Neural cell (in vitro differentiated cells): ENCODE measurements around the gene FKBP4.

ENCODE experiments used
- EP300 ChIP-seq: fragments of 450-650 bp; conservative IDR thresholded peaks from 2 replicates; pipeline ENCODE4 v1.6.1; 2014; ENCODE audit warnings: antibody characterized with exemption, mild to moderate bottlenecking, moderate library complexity; ENCODE audit not compliant: poor library complexity, severe bottlenecking
- EZH2 ChIP-seq: fragments of 200-600, 300-800 bp; shearing (Covaris generic), sonication (generic); IDR thresholded peaks from 2 replicates; pipeline ENCODE4 v1.6.1; 2014; ENCODE audit warnings: antibody characterized with exemption, low read length, borderline replicate concordance, mild to moderate bottlenecking; ENCODE audit not compliant: insufficient read depth, poor library complexity, severe bottlenecking
- TF ChIP-seq, protein P1 (sequence below): fragments of 450-650 bp; IDR thresholded peaks from 2 replicates; pipeline ENCODE4 v1.5.1; 2014; ENCODE audit warnings: antibody characterized with exemption, mild to moderate bottlenecking, moderate library complexity; ENCODE audit not compliant: poor library complexity, severe bottlenecking

DNA sequence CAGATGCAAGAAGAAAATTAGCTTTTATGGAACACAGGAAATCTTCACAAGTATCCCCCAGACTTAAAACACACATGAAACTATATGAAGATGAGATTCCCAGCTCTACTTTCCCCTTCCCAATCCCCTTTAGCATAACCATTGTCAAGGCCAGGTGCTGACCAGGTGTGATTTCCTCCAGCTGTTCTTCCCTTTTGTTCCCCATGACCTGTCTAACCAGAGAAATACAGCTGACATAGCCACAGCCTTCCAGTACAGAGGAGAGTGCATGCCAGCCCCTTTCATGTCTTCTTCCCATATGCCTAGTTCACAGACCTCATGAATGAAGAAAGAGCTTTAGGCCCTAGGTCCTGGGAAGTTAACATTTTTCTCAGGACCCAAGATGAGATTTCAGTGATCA is 43.5 kb upstream of the FKBP4 start:
- TF ChIP-seq, protein P1, sequence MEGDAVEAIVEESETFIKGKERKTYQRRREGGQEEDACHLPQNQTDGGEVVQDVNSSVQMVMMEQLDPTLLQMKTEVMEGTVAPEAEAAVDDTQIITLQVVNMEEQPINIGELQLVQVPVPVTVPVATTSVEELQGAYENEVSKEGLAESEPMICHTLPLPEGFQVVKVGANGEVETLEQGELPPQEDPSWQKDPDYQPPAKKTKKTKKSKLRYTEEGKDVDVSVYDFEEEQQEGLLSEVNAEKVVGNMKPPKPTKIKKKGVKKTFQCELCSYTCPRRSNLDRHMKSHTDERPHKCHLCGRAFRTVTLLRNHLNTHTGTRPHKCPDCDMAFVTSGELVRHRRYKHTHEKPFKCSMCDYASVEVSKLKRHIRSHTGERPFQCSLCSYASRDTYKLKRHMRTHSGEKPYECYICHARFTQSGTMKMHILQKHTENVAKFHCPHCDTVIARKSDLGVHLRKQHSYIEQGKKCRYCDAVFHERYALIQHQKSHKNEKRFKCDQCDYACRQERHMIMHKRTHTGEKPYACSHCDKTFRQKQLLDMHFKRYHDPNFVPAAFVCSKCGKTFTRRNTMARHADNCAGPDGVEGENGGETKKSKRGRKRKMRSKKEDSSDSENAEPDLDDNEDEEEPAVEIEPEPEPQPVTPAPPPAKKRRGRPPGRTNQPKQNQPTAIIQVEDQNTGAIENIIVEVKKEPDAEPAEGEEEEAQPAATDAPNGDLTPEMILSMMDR, result no peak
- TF ChIP-seq EZH2 (no peak), EP300 (no peak)
